Erythroblast (primary cell): ENCODE results near the gene SIRPB1.

ENCODE experiments used
- GATA1 ChIP-seq: IDR thresholded peaks from 2 replicates; pipeline ENCODE4 v1.6.1; 2011; ENCODE audit warnings: low read depth, mild to moderate bottlenecking, control low read depth, low read length, moderate library complexity
- POLR2A ChIP-seq: IDR thresholded peaks from 2 replicates; pipeline ENCODE4 v1.6.1; 2011; ENCODE audit warnings: mild to moderate bottlenecking, low read length

DNA sequence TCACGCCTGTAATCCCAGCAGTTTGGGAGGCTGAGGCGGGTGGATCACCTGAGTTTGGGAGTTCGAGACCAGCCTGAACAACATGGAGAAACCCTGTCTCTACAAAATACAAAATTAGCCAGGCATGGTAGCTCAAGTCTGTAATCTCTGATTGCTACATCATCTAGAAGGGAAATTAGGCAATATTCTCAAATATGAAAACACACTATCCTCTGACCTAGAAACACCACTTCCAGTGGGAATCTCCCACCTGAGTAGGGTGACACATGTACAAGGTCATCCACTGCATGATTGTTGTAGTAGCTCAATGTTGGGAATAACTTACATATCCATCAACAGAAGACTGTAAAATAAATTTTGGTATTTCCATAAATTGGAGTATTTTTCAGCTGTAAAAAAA lies 43.2 kb downstream of the SIRPB1 start:
- no peak for TF ChIP-seq POLR2A
- TF ChIP-seq GATA1: no peak
